H1 (cell line): Measurements from ENCODE around the gene COLEC11.

Source experiments
- CHD2 ChIP-seq: IDR thresholded peaks from 2 replicates; pipeline ENCODE4 v1.6.1; 2012; ENCODE audit warnings: low read length, improper control_type of control experiment
- EZH2 ChIP-seq: fragments of 200-600 bp; sonication (generic); IDR thresholded peaks from 2 replicates; pipeline ENCODE4 v1.7.1; 2012; ENCODE audit warnings: low read depth, mild to moderate bottlenecking, moderate library complexity, low read length, inconsistent platforms; ENCODE audit not compliant: severe bottlenecking
- JUN ChIP-seq: IDR thresholded peaks from 2 replicates; pipeline ENCODE4 v1.6.1; 2011; ENCODE audit warnings: low read depth, mild to moderate bottlenecking, improper control_type of control experiment, low read length
- POLR2A ChIP-seq, 2 experiments: IDR thresholded peaks; 1 replicate in 1 of 2; 2 replicates in 1 of 2; pipeline ENCODE4 v1.6.1; 2011; ENCODE audit warnings: low read depth in 2 of 2, low read length in 2 of 2, mild to moderate bottlenecking in 2 of 2; ENCODE audit errors: control extremely low read depth in 1 of 2
- TF ChIP-seq, protein P1 (sequence below), 3 experiments: IDR thresholded peaks; 1 replicate in 2 of 3; 2 replicates in 1 of 3; pipeline versions ENCODE4 v1.5.1 to v1.6.1; 2011; ENCODE audit warnings: low read length in 3 of 3, mild to moderate bottlenecking in 3 of 3, inconsistent platforms in 2 of 3, low read depth in 1 of 3, moderate library complexity in 1 of 3; ENCODE audit not compliant: insufficient read depth in 1 of 3; ENCODE audit errors: control extremely low read depth in 1 of 3
- TF ChIP-seq, protein P2 (sequence below): fragments of 300-600 bp; sonication (generic); IDR thresholded peaks from 2 replicates; pipeline ENCODE4 v1.7.1; 2012; ENCODE audit warnings: low read length, moderate library complexity, mild to moderate bottlenecking, inconsistent platforms; ENCODE audit not compliant: insufficient replicate concordance

DNA sequence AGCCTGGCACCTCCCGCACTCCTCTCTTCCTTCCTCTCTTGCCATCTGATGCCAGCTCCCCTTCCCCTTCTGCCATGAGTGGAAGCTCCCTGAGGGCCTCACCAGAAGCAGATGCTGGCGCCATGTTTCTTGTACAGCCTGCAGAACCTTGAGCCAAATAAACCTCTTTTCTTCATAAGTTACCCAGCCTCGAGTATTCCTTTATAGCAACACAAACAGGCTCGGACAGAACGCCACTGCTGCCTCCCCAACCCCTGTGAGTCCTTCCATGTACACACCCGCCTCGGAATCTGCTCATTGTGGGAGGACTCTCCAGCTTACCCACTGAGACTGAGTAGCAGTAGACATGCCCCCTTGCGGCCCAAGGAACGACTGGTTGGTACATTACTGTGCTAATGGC lies 28.1 kb upstream of the COLEC11 start:
- TF ChIP-seq POLR2A (IDR thresholded peaks at IDR 0.05; ENCODE audit: control extremely low read depth in 1 of 2, low read depth in 2 of 2, low read length in 2 of 2) (no peak), CHD2 (no peak), EZH2 (no peak), JUN (no peak)
- TF ChIP-seq, protein P1, sequence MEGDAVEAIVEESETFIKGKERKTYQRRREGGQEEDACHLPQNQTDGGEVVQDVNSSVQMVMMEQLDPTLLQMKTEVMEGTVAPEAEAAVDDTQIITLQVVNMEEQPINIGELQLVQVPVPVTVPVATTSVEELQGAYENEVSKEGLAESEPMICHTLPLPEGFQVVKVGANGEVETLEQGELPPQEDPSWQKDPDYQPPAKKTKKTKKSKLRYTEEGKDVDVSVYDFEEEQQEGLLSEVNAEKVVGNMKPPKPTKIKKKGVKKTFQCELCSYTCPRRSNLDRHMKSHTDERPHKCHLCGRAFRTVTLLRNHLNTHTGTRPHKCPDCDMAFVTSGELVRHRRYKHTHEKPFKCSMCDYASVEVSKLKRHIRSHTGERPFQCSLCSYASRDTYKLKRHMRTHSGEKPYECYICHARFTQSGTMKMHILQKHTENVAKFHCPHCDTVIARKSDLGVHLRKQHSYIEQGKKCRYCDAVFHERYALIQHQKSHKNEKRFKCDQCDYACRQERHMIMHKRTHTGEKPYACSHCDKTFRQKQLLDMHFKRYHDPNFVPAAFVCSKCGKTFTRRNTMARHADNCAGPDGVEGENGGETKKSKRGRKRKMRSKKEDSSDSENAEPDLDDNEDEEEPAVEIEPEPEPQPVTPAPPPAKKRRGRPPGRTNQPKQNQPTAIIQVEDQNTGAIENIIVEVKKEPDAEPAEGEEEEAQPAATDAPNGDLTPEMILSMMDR (IDR thresholded peaks at IDR 0.05; ENCODE audit: control extremely low read depth in 1 of 3, insufficient read depth in 1 of 3, low read depth in 1 of 3, low read length in 3 of 3): no peak
- TF ChIP-seq, protein P2, sequence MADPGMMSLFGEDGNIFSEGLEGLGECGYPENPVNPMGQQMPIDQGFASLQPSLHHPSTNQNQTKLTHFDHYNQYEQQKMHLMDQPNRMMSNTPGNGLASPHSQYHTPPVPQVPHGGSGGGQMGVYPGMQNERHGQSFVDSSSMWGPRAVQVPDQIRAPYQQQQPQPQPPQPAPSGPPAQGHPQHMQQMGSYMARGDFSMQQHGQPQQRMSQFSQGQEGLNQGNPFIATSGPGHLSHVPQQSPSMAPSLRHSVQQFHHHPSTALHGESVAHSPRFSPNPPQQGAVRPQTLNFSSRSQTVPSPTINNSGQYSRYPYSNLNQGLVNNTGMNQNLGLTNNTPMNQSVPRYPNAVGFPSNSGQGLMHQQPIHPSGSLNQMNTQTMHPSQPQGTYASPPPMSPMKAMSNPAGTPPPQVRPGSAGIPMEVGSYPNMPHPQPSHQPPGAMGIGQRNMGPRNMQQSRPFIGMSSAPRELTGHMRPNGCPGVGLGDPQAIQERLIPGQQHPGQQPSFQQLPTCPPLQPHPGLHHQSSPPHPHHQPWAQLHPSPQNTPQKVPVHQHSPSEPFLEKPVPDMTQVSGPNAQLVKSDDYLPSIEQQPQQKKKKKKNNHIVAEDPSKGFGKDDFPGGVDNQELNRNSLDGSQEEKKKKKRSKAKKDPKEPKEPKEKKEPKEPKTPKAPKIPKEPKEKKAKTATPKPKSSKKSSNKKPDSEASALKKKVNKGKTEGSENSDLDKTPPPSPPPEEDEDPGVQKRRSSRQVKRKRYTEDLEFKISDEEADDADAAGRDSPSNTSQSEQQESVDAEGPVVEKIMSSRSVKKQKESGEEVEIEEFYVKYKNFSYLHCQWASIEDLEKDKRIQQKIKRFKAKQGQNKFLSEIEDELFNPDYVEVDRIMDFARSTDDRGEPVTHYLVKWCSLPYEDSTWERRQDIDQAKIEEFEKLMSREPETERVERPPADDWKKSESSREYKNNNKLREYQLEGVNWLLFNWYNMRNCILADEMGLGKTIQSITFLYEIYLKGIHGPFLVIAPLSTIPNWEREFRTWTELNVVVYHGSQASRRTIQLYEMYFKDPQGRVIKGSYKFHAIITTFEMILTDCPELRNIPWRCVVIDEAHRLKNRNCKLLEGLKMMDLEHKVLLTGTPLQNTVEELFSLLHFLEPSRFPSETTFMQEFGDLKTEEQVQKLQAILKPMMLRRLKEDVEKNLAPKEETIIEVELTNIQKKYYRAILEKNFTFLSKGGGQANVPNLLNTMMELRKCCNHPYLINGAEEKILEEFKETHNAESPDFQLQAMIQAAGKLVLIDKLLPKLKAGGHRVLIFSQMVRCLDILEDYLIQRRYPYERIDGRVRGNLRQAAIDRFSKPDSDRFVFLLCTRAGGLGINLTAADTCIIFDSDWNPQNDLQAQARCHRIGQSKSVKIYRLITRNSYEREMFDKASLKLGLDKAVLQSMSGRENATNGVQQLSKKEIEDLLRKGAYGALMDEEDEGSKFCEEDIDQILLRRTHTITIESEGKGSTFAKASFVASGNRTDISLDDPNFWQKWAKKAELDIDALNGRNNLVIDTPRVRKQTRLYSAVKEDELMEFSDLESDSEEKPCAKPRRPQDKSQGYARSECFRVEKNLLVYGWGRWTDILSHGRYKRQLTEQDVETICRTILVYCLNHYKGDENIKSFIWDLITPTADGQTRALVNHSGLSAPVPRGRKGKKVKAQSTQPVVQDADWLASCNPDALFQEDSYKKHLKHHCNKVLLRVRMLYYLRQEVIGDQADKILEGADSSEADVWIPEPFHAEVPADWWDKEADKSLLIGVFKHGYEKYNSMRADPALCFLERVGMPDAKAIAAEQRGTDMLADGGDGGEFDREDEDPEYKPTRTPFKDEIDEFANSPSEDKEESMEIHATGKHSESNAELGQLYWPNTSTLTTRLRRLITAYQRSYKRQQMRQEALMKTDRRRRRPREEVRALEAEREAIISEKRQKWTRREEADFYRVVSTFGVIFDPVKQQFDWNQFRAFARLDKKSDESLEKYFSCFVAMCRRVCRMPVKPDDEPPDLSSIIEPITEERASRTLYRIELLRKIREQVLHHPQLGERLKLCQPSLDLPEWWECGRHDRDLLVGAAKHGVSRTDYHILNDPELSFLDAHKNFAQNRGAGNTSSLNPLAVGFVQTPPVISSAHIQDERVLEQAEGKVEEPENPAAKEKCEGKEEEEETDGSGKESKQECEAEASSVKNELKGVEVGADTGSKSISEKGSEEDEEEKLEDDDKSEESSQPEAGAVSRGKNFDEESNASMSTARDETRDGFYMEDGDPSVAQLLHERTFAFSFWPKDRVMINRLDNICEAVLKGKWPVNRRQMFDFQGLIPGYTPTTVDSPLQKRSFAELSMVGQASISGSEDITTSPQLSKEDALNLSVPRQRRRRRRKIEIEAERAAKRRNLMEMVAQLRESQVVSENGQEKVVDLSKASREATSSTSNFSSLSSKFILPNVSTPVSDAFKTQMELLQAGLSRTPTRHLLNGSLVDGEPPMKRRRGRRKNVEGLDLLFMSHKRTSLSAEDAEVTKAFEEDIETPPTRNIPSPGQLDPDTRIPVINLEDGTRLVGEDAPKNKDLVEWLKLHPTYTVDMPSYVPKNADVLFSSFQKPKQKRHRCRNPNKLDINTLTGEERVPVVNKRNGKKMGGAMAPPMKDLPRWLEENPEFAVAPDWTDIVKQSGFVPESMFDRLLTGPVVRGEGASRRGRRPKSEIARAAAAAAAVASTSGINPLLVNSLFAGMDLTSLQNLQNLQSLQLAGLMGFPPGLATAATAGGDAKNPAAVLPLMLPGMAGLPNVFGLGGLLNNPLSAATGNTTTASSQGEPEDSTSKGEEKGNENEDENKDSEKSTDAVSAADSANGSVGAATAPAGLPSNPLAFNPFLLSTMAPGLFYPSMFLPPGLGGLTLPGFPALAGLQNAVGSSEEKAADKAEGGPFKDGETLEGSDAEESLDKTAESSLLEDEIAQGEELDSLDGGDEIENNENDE: no peak
